Neutrophil (primary cell): Measurements from ENCODE around the gene GALNT6.

ENCODE experiments used
- H3K27ac ChIP-seq: fragments of 200-600 bp; sonication (generic); 2 replicates; pipeline ENCODE4 v1.5.1; 2016; ENCODE audit warnings: mild to moderate bottlenecking, moderate library complexity
- H3K27me3 ChIP-seq: fragments of 200-600 bp; sonication (generic); 2 replicates; pipeline ENCODE4 v1.6.0; 2016; ENCODE audit warnings: mild to moderate bottlenecking
- H3K36me3 ChIP-seq: fragments of 200-600 bp; sonication (generic); 2 replicates; pipeline ENCODE4 v1.5.1; 2017
- H3K4me1 ChIP-seq, 2 experiments: fragments of 200-600 bp in 1 of 2; sonication (generic) in 1 of 2; 1 replicate in 1 of 2; 2 replicates in 1 of 2; pipeline versions ENCODE4 v1.5.1 to v1.6.1; 2013 to 2016; ENCODE audit warnings: low read depth in 1 of 2, low read length in 1 of 2, mild to moderate bottlenecking in 1 of 2, moderate library complexity in 1 of 2; ENCODE audit not compliant: control insufficient read depth in 1 of 2, insufficient read depth in 1 of 2
- H3K4me3 ChIP-seq, 2 experiments: fragments of 200-600 bp in 1 of 2; sonication (generic) in 1 of 2; 1 replicate in 1 of 2; 2 replicates in 1 of 2; pipeline ENCODE4 v1.5.1; 2013 to 2016; ENCODE audit warnings: low read depth in 1 of 2, low read length in 1 of 2, mild to moderate bottlenecking in 1 of 2, moderate library complexity in 1 of 2
- H3K9me3 ChIP-seq: fragments of 200-600 bp; sonication (generic); 2 replicates; pipeline ENCODE4 v1.5.1; 2016
- CTCF ChIP-seq: fragments of 200-600 bp; sonication (generic); IDR thresholded peaks from 2 replicates; pipeline ENCODE4 v1.5.1; 2016; ENCODE audit warnings: antibody characterized with exemption

GALNT6 gene

DNA sequence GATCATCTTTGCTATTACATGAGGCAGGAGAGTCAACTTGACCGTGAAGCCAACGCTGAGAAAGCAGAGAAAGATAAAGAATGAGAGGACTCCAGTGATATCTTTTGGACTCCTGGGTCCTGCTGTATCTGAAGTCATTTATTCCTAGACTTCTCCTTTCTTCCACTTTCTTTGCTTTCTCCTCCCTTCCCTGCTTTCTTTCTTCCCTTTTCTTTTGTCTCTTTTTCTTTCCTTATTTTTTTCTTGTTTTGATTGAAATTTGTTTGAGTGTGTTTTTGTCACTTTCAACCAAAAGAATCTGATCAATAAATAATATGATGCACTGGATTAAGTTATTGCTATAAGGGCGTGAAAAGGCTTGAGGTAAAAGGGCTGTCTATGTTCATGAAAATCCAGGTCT lies 13.4 kb upstream of the GALNT6 start:
- Histone ChIP-seq H3K4me1 (peaks cover 16 to 19% of the 10 kb centered on the region in 2 experiments), H3K27ac (peak overlapping the region; percentile 72), H3K9me3 (no peaks in the 10 kb centered on the region), H3K27me3 (no peaks in the 10 kb centered on the region), H3K4me3 (no peak overlapping the region), H3K36me3 (no peaks in the 10 kb centered on the region)
- no peak for TF ChIP-seq CTCF

GRCh38 chr12:51403681-51404136 lies 12.5 kb upstream of the GALNT6 start:
- TF ChIP-seq CTCF = no peak
- Histone ChIP-seq H3K4me3 (no peak overlapping the region), H3K4me1 (peaks cover 16 to 19% of the 10 kb centered on the region in 2 experiments), H3K27me3 (peaks cover 5% of the 10 kb centered on the region), H3K9me3 (no peaks in the 10 kb centered on the region), H3K27ac (peak overlapping the region; percentile 72), H3K36me3 (no peaks in the 10 kb centered on the region)

DNA sequence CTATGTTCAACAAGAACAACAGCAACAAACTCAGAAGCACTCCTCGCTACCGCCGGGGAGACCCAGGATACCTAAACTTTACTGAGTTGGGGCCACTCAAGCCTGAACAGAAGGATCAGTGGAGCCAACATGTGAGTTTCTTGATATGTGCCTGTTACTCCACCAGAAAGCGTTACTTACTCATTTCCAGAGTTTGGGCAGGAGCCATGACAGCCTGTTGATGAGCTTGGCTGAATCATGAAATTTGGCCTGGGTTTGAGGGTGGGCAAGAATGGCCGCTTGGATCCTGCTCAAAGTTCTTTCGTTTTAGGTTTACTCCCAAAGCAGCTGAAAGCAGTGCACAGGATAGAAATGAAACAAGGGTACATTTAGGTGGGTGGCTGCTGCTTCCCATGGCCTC lies 12.0 kb upstream of the GALNT6 start:
- Histone ChIP-seq H3K27me3 (peaks cover 11% of the 10 kb centered on the region), H3K4me1 (peaks cover 16 to 19% of the 10 kb centered on the region in 2 experiments), H3K4me3 (no peak overlapping the region), H3K36me3 (no peaks in the 10 kb centered on the region), H3K9me3 (no peaks in the 10 kb centered on the region), H3K27ac (peak overlapping the region; percentile 72)
- TF ChIP-seq CTCF = no peak

GRCh38 chr12:51401900-51402299 lies 10.7 kb upstream of the GALNT6 start:
- no peak overlapping the region for H3K4me3 ChIP-seq
- peaks cover 23% of the 10 kb centered on the region for H3K27me3 ChIP-seq
- no peaks in the 10 kb centered on the region for H3K36me3 ChIP-seq
- TF ChIP-seq CTCF = no peak
- peaks cover 16 to 19% of the 10 kb centered on the region in 2 experiments for H3K4me1 ChIP-seq
- no peaks in the 10 kb centered on the region for H3K9me3 ChIP-seq
- no peak overlapping the region for H3K27ac ChIP-seq

DNA sequence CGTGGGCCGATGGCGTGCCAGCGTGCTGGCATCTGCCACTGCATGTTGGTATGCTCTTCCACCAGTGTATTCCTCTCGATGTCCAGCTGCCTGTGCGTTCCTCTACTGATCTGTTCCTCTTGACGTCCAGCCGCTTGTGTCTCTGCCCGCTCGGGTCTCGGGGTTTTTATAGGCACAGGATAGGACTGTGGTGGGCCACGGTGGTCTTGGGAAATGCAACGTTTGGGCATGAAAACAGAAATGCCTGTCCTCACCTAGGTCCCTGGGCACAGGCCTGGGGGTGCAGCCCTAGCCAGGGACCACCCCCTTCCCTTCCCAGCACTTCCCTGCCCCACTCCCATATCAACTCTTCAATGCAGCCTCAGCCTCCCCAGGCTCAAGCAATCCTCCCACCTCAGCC lies 10.3 kb upstream of the GALNT6 start:
- Histone ChIP-seq H3K4me3 (no peak overlapping the region), H3K4me1 (peaks cover 16 to 19% of the 10 kb centered on the region in 2 experiments), H3K27me3 (peaks cover 23% of the 10 kb centered on the region), H3K9me3 (no peaks in the 10 kb centered on the region), H3K27ac (no peak overlapping the region), H3K36me3 (no peaks in the 10 kb centered on the region)
- no peak for TF ChIP-seq CTCF

DNA sequence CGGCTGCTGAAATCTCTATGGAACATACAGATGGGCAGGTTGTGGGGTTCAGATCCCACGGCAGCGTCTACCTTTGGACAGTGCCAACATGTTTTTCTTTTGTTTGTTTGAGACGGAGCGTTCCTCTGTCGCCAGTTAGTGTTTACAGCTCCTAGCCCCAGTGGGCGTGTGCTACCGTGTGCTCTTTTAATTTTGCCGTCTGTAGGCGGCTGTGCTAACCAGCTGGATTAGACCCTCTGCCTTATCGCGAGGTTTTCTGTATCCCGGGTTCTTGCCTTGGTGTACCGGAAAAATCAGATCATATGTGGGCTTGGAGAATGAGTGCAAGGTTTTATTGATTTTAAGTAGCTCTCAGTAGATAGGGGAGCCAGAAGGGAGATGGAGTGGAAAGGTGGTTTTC lies 9.8 kb upstream of the GALNT6 start:
- peaks cover 23% of the 10 kb centered on the region for H3K27me3 ChIP-seq
- H3K9me3 ChIP-seq = no peaks in the 10 kb centered on the region
- no peak overlapping the region for H3K4me3 ChIP-seq
- TF ChIP-seq CTCF = no peak
- H3K27ac ChIP-seq = no peak overlapping the region
- H3K4me1 ChIP-seq = peaks cover 16 to 19% of the 10 kb centered on the region in 2 experiments
- no peaks in the 10 kb centered on the region for H3K36me3 ChIP-seq
